Activated T-helper 17 cell treated with anti-CD3 and anti-CD28 coated beads, Interleukin-2, amount 50 U/mL, for 72 hours (primary cell): ENCODE data around the gene ARHGAP1. TPM values are rescaled to one million over a fixed set of nuclear protein-coding genes. Genes with fewer than 3 reads are reported as not detected.
A peak's percentile ranks its signal among the peaks of the same experiment; 100 is the strongest.

Experiments used
- ATAC-seq: fragments of 150-1000 bp; cut with Tn5 transposase; replicated peaks from 2 replicates; pipeline ENCODE4 v1.10.0; 2021; ENCODE audit warnings: mild to moderate bottlenecking, moderate library complexity
- H3K27ac Mint-ChIP-seq: one replicate; pipeline ENCODE4 v1.8.0; 2022; ENCODE audit warnings: mixed read lengths
- H3K27me3 Mint-ChIP-seq: one replicate; pipeline ENCODE4 v1.8.0; 2022; ENCODE audit warnings: mixed read lengths
- H3K36me3 Mint-ChIP-seq: one replicate; pipeline ENCODE4 v1.8.0; 2022; ENCODE audit warnings: low read depth, mild to moderate bottlenecking, mixed read lengths
- H3K4me1 Mint-ChIP-seq: one replicate; pipeline ENCODE4 v1.8.0; 2022; ENCODE audit warnings: mixed read lengths
- H3K4me3 Mint-ChIP-seq: one replicate; pipeline ENCODE4 v1.8.0; 2022; ENCODE audit warnings: mild to moderate bottlenecking, mixed read lengths
- H3K9me3 Mint-ChIP-seq: one replicate; pipeline ENCODE4 v1.8.0; 2022; ENCODE audit warnings: mixed read lengths
- total RNA-seq, 2 donors: library from RNA; stranded (reverse); gene quantifications; one replicate each; pipeline ENCODE4 v1.2.3, GENCODE V29; 2022

Gene ARHGAP1
- total RNA-seq, 2 donors from 2014 or later = 43.5 to 49.6 TPM

- Mint-ChIP-seq H3K9me3 (no peaks in the 10 kb centered on the region), H3K27me3 (no peaks in the 10 kb centered on the region), H3K36me3 (no peaks in the 10 kb centered on the region), H3K4me1 (no peaks in the 10 kb centered on the region), H3K27ac (no peak overlapping the region), H3K4me3 (no peak overlapping the region)
- no peak for ATAC-seq
Measured at GRCh38 chr11:46729110-46730027, 28.9 kb upstream of the ARHGAP1 start.

- ATAC-seq = no peak
- Mint-ChIP-seq H3K27me3 (no peaks in the 10 kb centered on the region), H3K4me3 (no peak overlapping the region), H3K4me1 (no peaks in the 10 kb centered on the region), H3K27ac (no peak overlapping the region), H3K9me3 (no peaks in the 10 kb centered on the region), H3K36me3 (no peaks in the 10 kb centered on the region)
Measured at GRCh38 chr11:46728659-46729040, 28.2 kb upstream of the ARHGAP1 start.

- no peaks in the 10 kb centered on the region for H3K9me3 Mint-ChIP-seq
- no peak for ATAC-seq
- no peaks in the 10 kb centered on the region for H3K4me1 Mint-ChIP-seq
Measured at GRCh38 chr11:46727952-46728658, 27.7 kb upstream of the ARHGAP1 start.

GRCh38 chr11:46726206-46726862 is 25.9 kb upstream of the ARHGAP1 start:
- Mint-ChIP-seq H3K36me3 (no peaks in the 10 kb centered on the region), H3K27me3 (no peaks in the 10 kb centered on the region), H3K4me3 (no peak overlapping the region), H3K27ac (no peak overlapping the region), H3K9me3 (no peaks in the 10 kb centered on the region), H3K4me1 (no peaks in the 10 kb centered on the region)
- no peak for ATAC-seq

More at GRCh38 chr11:46727952-46728658, 27.7 kb upstream of the ARHGAP1 start:
- Mint-ChIP-seq H3K27ac (no peak overlapping the region), H3K27me3 (no peaks in the 10 kb centered on the region), H3K4me3 (no peak overlapping the region), H3K36me3 (no peaks in the 10 kb centered on the region)

GRCh38 chr11:46725338-46726205 is 25.2 kb upstream of the ARHGAP1 start:
- Mint-ChIP-seq H3K9me3 (no peaks in the 10 kb centered on the region), H3K4me1 (no peaks in the 10 kb centered on the region), H3K36me3 (no peaks in the 10 kb centered on the region), H3K27me3 (no peaks in the 10 kb centered on the region), H3K27ac (no peak overlapping the region), H3K4me3 (no peak overlapping the region)
- ATAC-seq = no peak

GRCh38 chr11:46724088-46724487 is 23.7 kb upstream of the ARHGAP1 start:
- Mint-ChIP-seq H3K36me3 (no peaks in the 10 kb centered on the region), H3K9me3 (no peaks in the 10 kb centered on the region), H3K4me3 (no peak overlapping the region), H3K4me1 (no peaks in the 10 kb centered on the region), H3K27ac (no peak overlapping the region), H3K27me3 (no peaks in the 10 kb centered on the region)
- ATAC-seq = no peak

- no peaks in the 10 kb centered on the region for H3K27me3 Mint-ChIP-seq
- H3K9me3 Mint-ChIP-seq = no peaks in the 10 kb centered on the region
- H3K4me1 Mint-ChIP-seq = peaks cover 5% of the 10 kb centered on the region
- no peaks in the 10 kb centered on the region for H3K36me3 Mint-ChIP-seq
- no peak overlapping the region for H3K4me3 Mint-ChIP-seq
- ATAC-seq = no peak
- H3K27ac Mint-ChIP-seq = no peak overlapping the region
Measured at GRCh38 chr11:46723359-46723680, 22.9 kb upstream of the ARHGAP1 start.

- no peaks in the 10 kb centered on the region for H3K27me3 Mint-ChIP-seq
- no peaks in the 10 kb centered on the region for H3K36me3 Mint-ChIP-seq
- H3K4me3 Mint-ChIP-seq = no peak overlapping the region
- ATAC-seq = no peak
- H3K27ac Mint-ChIP-seq = peak overlapping the region; percentile 14
- H3K9me3 Mint-ChIP-seq = no peaks in the 10 kb centered on the region
- peaks cover 5% of the 10 kb centered on the region for H3K4me1 Mint-ChIP-seq
Measured at GRCh38 chr11:46722566-46723358, 22.3 kb upstream of the ARHGAP1 start.

- Mint-ChIP-seq H3K27me3 (no peaks in the 10 kb centered on the region), H3K4me1 (peaks cover 5% of the 10 kb centered on the region)
Measured at GRCh38 chr11:46721286-46721685, 20.9 kb upstream of the ARHGAP1 start.

GRCh38 chr11:46719543-46720218 is 19.3 kb upstream of the ARHGAP1 start:
- no peaks in the 10 kb centered on the region for H3K9me3 Mint-ChIP-seq
- H3K4me3 Mint-ChIP-seq = no peak overlapping the region
- H3K27me3 Mint-ChIP-seq = no peaks in the 10 kb centered on the region
- no peak for ATAC-seq
- H3K36me3 Mint-ChIP-seq = no peaks in the 10 kb centered on the region
- no peak overlapping the region for H3K27ac Mint-ChIP-seq
- H3K4me1 Mint-ChIP-seq = peaks cover 5% of the 10 kb centered on the region

More at GRCh38 chr11:46721286-46721685, 20.9 kb upstream of the ARHGAP1 start:
- Mint-ChIP-seq H3K4me3 (no peak overlapping the region), H3K27ac (no peak overlapping the region), H3K36me3 (no peaks in the 10 kb centered on the region), H3K9me3 (no peaks in the 10 kb centered on the region)
- no peak for ATAC-seq

- no peaks in the 10 kb centered on the region for H3K9me3 Mint-ChIP-seq
Measured at GRCh38 chr11:46719048-46719542, 18.7 kb upstream of the ARHGAP1 start, which contains the start of gene F2. F2 (plus strand) TSS chr11:46719213; CDS start chr11:46719236, 23 bp downstream.

GRCh38 chr11:46718155-46719019 is 18.0 kb upstream of the ARHGAP1 start:
- Mint-ChIP-seq H3K36me3 (no peaks in the 10 kb centered on the region), H3K27ac (no peak overlapping the region), H3K27me3 (no peaks in the 10 kb centered on the region), H3K9me3 (no peaks in the 10 kb centered on the region), H3K4me1 (peaks cover 5% of the 10 kb centered on the region), H3K4me3 (no peak overlapping the region)
- peak; percentile 23 for ATAC-seq

More at GRCh38 chr11:46719048-46719542, 18.7 kb upstream of the ARHGAP1 start, which contains the start of gene F2:
- no peaks in the 10 kb centered on the region for H3K36me3 Mint-ChIP-seq
- H3K4me3 Mint-ChIP-seq = no peak within 1 kb of the TSS
- no peak for ATAC-seq
- peaks cover 5% of the 10 kb centered on the region for H3K4me1 Mint-ChIP-seq
- no peaks in the 10 kb centered on the region for H3K27me3 Mint-ChIP-seq
- H3K27ac Mint-ChIP-seq = no peak within 1 kb of the TSS
